Ovary (tissue), 3 donors: ENCODE results near the gene ILF2.

Experiments
- POLR2A ChIP-seq: fragments of 450-650 bp; IDR thresholded peaks from one replicate; pipeline ENCODE4 v1.6.1; 2017; ENCODE audit warnings: antibody characterized with exemption, mild to moderate bottlenecking, moderate library complexity
- TF ChIP-seq, protein P1 (sequence below), 3 donors: fragments of 450-650 bp in 2 of 3; fragments of 200-600 bp in 1 of 3; IDR thresholded peaks; one replicate each; pipeline versions ENCODE4 v1.5.1 to v1.8.0; 2016 to 2022; ENCODE audit warnings: antibody characterized with exemption in 3 of 3, mild to moderate bottlenecking in 1 of 3
- donor health status: DM: no; HTN: no; CAD: no.

DNA sequence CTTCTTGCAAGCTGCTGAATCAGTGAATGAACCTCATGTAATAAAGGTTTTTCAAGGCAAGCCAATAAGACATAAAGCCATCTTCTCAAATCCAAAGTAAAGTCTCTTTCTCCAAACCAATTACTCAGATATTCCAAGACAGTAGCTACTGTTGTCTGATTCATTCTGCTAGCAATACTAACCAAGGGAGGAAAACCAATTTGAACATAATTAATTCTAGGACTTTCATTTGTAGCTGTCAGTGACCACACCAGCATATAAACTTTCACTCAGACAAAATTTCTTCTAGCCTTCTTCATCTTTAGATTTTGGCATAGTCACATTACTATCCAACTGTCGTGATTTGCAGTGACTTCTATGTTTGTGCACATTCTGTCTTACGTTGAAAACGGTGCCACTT, 46.5 kb upstream of the ILF2 start:
- TF ChIP-seq, protein P1, sequence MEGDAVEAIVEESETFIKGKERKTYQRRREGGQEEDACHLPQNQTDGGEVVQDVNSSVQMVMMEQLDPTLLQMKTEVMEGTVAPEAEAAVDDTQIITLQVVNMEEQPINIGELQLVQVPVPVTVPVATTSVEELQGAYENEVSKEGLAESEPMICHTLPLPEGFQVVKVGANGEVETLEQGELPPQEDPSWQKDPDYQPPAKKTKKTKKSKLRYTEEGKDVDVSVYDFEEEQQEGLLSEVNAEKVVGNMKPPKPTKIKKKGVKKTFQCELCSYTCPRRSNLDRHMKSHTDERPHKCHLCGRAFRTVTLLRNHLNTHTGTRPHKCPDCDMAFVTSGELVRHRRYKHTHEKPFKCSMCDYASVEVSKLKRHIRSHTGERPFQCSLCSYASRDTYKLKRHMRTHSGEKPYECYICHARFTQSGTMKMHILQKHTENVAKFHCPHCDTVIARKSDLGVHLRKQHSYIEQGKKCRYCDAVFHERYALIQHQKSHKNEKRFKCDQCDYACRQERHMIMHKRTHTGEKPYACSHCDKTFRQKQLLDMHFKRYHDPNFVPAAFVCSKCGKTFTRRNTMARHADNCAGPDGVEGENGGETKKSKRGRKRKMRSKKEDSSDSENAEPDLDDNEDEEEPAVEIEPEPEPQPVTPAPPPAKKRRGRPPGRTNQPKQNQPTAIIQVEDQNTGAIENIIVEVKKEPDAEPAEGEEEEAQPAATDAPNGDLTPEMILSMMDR (IDR thresholded peaks at IDR 0.05) = no peak
- TF ChIP-seq POLR2A = no peak
